NCI-H2227 (cell line): ENCODE results near the gene FBRSL1.

Source experiments
- DNase-seq: peaks from one replicate; lab custom pipeline; 2025; ENCODE audit not compliant: unreplicated experiment; lab: John Stamatoyannopoulos, UW

The FBRSL1 gene

GRCh38 chr12:132537836-132538662 is 48.1 kb downstream of the FBRSL1 start:
- DNase-seq = no peak

- no peak for DNase-seq
Observed at GRCh38 chr12:132538663-132538990, 48.7 kb downstream of the FBRSL1 start.

DNA sequence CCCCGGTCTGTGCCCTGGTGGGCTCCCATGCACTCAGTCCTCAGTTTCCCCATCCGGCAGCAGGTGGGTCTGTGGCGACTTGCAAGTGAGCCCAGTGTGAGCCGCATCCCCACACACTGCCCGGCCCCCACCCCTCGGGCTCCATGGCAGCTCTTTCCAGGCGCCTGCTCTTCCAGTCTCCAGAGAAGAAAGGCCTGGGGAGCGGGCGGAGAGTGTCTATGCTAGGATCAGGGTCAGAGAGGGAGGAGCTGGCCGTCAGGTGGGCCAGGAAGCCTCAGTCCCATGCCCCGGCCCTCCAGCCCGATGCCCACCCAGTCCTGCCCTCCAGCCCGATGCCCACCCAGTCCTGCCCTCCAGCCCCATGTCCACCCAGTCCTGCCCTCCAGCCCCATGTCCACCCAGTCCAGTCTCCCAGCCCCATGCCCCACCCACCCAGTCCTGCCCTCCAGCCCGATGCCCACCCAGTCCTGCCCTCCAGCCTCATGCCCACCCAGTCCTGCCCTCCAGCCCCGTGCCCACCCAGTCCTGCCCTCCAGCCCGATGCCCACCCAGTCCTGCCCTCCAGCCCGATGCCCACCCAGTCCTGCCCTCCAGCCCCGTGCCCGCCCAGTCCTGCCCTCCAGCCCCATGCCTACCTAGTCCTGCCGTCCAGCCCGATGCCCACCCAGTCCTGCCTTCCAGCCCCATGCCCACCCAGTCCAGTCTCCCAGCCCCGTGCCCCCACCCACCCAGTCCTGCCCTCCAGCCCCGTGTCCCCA is 49.2 kb downstream of the FBRSL1 start:
- no peak for DNase-seq

DNA sequence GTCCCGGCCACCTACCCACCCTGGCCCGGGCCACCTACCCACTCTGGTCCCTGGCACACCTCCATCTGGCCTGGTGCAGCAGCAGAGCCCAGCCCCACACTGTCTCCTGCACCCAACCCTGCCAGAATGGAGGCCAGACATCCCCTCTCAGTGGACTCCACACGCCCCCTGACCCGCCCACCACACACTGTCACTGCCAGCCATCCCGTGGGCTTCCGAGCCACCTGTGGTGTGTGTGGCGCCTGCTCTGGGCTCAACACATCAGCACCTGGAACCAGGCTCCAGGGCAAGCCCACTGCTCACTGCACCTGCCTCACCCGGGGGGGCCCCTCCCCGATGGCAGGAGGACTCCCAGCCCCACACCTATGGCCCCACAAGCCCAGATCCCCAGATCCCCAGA is 50.5 kb downstream of the FBRSL1 start:
- DNase-seq = no peak

GRCh38 chr12:132541200-132541599 is 51.2 kb downstream of the FBRSL1 start:
- DNase-seq = no peak

DNA sequence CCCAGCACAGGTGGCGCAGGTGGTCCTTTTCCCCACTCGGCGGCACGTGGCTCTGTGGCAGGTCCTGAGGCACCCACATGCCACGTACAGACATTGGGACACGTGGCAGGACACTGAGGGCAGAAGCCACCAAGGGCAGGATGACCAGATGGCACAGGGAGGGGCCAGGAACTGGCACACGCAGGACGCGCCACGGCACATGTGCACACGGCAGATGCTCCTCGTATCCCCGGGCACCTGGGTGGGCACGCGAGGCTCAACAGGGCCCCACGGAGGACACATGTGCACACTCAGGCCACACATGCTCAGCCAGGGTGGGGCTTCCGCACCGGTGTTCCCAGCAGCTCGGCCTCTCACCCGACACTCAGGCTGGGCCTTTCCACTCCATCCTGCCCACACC is 52.0 kb downstream of the FBRSL1 start:
- no peak for DNase-seq

GRCh38 chr12:132542661-132543060 is 52.7 kb downstream of the FBRSL1 start:
- peak; percentile 62 for DNase-seq

- no peak for DNase-seq
Observed at GRCh38 chr12:132543298-132544079, 53.5 kb downstream of the FBRSL1 start.

DNA sequence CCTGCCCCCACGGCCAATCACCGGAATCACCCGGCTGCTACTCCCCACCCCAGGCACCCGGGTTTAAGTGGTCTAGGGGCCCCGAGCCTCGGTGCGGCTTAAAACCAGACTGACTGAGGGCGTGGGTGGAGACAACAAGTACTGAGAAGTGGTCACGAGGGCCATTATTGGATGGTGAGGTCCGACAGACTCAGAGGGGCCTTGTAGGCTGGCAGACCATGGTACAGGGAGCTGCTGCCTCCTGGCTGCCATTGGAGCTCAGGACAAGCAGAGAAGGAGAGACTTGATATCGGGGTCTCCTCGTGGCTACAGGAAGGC is 54.1 kb downstream of the FBRSL1 start:
- no peak for DNase-seq

DNA sequence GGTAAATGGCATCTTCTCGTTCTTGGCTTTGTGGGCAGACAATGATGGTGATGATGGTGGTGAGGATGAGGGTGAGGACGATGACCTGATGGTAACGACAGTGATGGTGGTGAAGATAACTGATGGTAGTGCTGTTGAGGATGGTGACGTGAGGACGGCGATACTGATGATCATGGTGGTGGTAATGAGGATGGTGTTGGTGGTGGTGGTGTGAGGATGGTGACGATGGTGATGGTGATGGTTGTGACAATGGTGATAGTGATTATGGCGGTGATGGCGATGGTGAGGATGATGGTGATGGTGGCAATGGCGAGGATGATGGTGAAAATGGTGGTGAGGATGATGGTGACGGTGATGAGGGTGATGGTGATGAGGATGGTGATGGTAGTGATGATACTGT is 54.5 kb downstream of the FBRSL1 start:
- no peak for DNase-seq

DNA sequence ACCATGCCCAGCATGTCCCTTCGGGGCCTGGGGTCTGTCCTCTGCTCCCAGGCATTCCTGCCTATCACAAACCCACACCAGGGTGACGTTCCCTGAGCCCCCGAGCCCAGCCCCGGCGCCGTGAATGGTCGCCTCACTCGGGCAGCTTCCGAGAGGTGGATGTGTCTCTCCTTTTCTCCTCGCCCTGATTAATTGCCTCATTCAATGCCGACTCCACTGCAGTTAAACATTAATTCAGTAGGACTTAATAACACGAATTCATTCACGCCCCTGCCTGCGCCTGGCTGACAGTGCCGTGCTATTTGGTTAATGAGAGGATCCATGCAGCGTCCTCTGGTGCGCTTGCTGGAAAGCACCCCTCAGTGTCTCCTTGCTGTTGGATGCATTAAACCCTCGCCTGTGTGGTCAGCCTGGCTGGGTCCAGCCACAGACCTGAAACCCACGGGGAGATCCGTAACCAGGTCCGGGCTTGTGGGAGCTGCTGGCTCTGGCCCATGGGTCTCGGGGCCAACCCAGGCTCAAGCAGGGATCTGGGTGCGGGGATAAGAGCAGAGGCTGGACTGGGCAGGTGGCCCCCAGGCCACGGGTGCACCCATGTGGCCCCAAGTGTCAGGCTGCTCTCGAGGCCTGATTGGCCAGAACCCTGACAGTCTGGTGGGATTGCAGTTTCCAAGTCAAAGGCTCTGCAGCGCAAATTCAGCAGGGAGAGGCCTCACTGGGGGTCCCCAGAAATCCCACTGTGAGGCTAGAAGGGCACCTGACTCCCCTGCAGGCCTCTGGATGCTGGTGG is 55.4 kb downstream of the FBRSL1 start:
- peak; percentile 26 for DNase-seq

GRCh38 chr12:132545955-132546354 is 56.0 kb downstream of the FBRSL1 start:
- no peak for DNase-seq

GRCh38 chr12:132546647-132547046 is 56.7 kb downstream of the FBRSL1 start:
- DNase-seq = no peak

DNA sequence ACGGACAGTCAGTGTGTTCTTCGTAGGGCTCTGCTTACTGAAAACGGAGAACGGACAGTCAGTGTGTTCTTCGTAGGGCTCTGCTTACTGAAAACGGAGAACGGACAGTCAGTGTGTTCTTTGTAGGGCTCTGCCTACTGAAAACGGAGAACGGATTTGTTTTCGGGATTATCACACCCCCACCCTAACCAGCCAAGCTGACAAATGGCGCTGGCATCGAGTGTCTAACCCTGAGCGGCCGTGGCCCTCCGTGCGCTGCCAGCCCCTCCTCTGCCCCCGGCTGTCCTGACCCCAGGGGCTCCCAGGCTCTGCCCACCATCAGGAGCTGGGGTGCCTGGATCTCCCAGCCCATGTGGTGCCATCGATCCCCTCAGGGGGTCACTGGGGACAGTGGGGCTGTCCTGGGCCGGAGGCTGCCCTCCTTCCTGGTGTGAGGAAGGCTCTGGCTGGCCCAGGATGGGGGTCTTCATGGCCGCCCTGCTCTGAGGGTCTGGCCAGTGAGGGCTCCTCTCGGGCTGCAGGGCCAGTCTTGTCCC is 57.3 kb downstream of the FBRSL1 start:
- DNase-seq = no peak

GRCh38 chr12:132548430-132549058 is 58.6 kb downstream of the FBRSL1 start:
- no peak for DNase-seq

- DNase-seq = no peak
Observed at GRCh38 chr12:132549059-132549458, 59.1 kb downstream of the FBRSL1 start.

GRCh38 chr12:132550014-132550802 is 60.3 kb downstream of the FBRSL1 start:
- DNase-seq = no peak

DNA sequence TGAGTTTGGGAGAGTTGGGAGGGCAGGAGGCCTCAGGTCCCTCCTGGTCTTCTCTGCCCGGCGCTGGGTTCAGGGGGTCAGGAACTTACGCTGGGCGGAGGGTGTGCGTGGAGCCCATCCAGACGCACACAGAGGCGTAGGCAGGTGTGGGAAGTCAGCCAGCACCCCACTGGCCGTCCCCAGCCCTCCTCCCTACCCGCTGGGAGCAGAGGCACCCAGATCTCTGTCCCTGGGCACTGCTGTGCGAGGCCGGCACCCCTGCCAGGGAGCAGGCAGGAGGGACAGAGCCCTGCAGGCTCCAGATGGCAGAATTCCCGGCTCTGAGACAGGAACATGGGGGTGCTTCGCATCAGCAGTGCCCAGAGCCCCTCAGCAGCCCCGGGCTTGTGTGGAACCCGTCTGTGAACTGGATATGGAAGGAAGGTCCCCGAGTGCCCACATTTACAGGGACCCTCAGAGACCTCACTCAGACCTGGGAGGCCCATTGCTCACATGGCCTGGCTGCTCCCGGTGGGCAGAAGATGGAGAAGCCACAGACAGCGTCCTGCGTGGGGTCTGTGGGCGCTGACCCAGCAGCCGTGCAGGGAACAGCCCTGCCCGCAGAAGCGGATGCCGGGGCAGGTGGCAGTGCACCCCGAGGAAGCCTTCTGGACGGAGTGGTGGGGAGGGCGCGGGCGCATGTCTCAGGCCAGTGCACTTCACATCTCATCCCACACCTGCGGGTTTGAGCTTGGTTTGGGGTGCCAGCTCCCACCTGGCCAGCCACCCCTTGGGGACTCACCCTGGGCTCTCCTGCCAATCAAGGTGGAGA is 61.1 kb downstream of the FBRSL1 start:
- DNase-seq = no peak

- no peak for DNase-seq
Observed at GRCh38 chr12:132551641-132552031, 61.7 kb downstream of the FBRSL1 start.
